HG02973 (cell line): Measurements from ENCODE around the gene RAB34.

ENCODE experiments used
- ATAC-seq: cut with Tn5 transposase; IDR thresholded peaks from one replicate; pipeline ENCODE4 v1.9.1; 2021; ENCODE audit warnings: moderate library complexity; ENCODE audit not compliant: unreplicated experiment

The RAB34 gene

GRCh38 chr17:28688481-28688880 is 29.2 kb downstream of the RAB34 start:
- ATAC-seq, result no peak

- no peak for ATAC-seq
These were observed 31.4 kb downstream of the RAB34 start for GRCh38 chr17:28686296-28686695.

- ATAC-seq, result no peak
These were observed 32.3 kb downstream of the RAB34 start for GRCh38 chr17:28685366-28685765.

- no peak for ATAC-seq
These were observed 32.7 kb downstream of the RAB34 start for GRCh38 chr17:28684963-28685362.

- no peak for ATAC-seq
These were observed 35.0 kb downstream of the RAB34 start for GRCh38 chr17:28682655-28683054.

- no peak for ATAC-seq
These were observed 41.7 kb downstream of the RAB34 start for GRCh38 chr17:28675980-28676379.

GRCh38 chr17:28675490-28675889 is 42.2 kb downstream of the RAB34 start:
- ATAC-seq, result no peak

GRCh38 chr17:28669918-28670317 is 47.8 kb downstream of the RAB34 start:
- no peak for ATAC-seq

GRCh38 chr17:28667870-28668269 is 49.8 kb downstream of the RAB34 start:
- ATAC-seq, result no peak

GRCh38 chr17:28665994-28666393 is 51.7 kb downstream of the RAB34 start:
- ATAC-seq, result no peak
